Stimulated activated CD4-positive, alpha-beta T cell treated with anti-CD3 and anti-CD28 coated beads, Interleukin-4, amount 100 ng/mL, for 24 hours (primary cell): Measurements from ENCODE around the gene HPGD.
A peak's percentile ranks its signal among the peaks of the same experiment; 100 is the strongest.

Source experiments
- DNase-seq: peaks from one replicate; pipeline ENCODE4 v3.0.0-alpha.2; 2020

The HPGD gene

DNA sequence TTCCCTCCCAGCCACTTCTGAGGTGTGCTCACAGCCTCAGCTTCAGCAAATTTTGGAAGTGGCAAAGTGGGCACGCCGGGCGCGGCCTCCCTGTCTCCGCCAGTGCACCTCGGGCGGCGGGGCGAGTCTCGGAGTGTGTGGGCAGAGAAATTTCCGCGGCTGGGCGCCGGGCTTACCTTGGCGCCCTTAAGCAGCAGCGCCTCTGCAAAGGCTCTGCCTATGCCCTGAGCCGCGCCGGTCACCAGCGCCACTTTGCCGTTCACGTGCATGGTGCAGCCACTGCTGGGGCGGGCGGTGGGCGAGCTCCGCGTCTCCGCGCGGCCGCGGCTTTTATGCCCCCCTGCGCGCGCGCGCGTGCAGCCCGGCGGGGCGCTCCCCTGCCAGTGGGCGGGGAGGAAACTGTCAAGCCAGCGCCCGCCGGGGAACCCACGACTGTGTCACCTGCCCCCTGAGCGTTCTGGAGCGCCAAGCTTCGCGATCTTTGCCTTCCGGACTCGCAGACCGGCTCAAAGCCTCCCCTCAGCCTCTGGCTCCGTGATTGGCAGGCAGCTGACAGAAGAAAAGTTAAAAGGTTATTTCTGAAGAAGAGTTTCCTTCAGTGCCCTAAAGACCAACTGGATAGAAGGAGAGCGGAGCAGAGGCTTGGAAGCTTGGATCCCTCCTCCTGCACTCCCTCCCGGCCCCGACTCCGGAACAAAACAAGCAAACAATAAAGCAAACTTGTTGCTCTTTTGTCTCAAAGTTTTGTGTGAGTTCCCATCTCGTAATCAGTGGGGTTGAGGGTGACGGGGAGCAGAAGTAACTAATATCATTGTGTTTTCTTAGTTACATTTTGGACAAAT, at the start of gene HPGD:
TSS of gene HPGD (minus strand) at position 306 of the 842 bp plus-strand sequence. CDS start at position 269, 37 bp downstream.
- peak; percentile 42 for DNase-seq

DNA sequence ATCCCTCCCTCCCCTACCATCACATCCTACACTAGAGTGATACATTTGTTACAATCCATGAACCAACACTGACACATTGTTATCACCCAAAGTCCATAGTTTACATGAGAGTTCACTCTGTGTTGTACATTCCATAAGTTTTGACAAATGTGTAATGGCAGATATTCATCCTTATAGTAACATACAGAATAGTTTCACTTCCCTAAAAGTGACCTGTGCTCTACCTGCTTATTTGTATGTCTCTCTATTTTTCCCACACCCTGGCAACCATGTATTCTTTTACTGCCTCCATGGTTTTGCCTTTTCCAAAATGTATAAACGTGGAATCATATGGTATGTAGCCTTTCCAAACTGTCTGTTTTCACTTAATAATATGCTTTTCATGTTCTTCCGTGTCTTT, 42.2 kb upstream of the HPGD start:
- no peak for DNase-seq

- no peak for DNase-seq
Measured at GRCh38 chr4:174563399-174563798, 41.1 kb upstream of the HPGD start.

- no peak for DNase-seq
Measured at GRCh38 chr4:174561560-174561959, 39.3 kb upstream of the HPGD start.

GRCh38 chr4:174559894-174560293, 37.6 kb upstream of the HPGD start:
- no peak for DNase-seq

DNA sequence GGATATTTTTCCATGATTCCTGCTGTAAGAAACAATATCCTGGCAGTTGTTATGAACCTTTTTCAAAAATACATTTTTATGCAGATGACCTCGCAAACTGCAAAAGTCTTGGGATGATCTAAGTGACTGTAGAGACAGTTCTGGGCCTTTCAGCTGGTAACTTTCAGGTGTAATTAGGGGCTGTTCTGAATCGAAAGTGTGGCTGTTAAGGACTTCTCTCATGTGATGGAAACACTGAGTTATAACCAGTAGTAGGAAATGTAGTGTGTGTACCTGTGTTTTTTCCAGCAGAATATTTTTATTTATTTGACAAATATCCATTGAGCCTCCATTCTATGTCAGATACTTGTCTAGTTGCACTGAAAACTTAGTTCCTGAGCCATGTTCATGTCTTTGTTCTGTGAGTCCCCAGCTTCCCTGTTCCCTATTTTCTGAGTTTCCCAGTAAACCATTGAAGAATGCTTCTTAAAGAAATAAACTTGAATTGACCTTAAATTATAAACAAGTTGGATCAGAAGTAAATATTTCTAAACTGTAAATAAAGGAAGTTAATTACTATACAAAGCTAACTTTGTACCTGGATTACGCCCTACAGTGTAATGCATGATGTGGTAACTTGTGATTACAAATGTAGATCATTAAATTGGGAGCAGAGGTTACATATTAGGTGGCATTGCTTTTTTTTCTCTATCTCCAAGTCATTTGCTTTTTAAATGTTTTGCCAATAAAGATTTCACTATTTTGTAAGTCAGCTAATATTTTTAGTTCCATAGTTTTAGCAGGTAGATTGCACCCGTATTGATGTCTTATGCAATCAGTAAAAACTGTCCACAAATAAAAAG, 33.7 kb upstream of the HPGD start:
- DNase-seq = no peak

DNA sequence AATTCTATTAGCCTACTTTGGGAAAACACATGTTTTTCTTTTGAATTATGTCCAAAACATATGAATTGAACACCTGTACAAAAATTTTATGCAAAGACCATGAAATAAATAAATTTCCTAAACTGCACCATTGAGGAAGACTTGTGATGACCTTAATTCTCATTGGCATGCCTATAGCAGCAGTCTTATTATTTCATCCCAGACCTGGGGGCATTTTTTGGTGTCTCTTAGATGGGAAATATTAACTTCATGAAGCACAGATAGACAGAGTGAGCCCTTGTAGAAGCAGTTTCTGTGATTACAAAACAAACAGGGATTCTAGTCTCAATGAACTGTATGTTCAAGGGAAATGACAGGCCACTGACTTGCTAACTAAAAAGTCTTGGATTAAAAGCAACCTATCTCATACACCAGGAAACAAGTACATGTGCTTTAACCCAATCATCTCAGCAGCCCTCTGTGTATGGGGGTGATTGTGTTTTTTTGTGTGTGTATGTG, 32.0 kb upstream of the HPGD start:
- DNase-seq = no peak

GRCh38 chr4:174553828-174554227, 31.5 kb upstream of the HPGD start:
- no peak for DNase-seq

DNA sequence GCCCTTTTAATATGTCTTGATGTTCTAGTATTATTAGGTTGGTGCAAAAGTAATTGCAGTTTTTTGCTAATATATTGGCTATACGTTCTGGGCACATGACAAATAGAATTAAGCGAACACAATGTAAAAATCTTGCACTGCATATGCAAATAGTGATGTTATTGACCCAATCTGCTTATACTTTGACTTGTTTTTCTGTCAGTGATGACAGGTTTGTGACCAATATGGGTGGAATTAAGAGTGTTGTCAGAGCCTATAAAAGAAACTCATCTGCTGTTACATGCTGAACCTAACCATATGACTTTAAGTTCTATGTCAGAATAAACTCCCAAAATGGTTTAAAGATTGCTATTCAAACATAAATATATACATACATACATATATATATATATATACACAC, 30.7 kb upstream of the HPGD start:
- no peak for DNase-seq

- DNase-seq = no peak
Measured at GRCh38 chr4:174550541-174550940, 28.3 kb upstream of the HPGD start.

GRCh38 chr4:174549721-174550120, 27.4 kb upstream of the HPGD start:
- no peak for DNase-seq

GRCh38 chr4:174545268-174545667, 23.0 kb upstream of the HPGD start:
- no peak for DNase-seq

GRCh38 chr4:174544496-174544895, 22.2 kb upstream of the HPGD start:
- DNase-seq = no peak

- DNase-seq = no peak
Measured at GRCh38 chr4:174540175-174540574, 17.9 kb upstream of the HPGD start.

DNA sequence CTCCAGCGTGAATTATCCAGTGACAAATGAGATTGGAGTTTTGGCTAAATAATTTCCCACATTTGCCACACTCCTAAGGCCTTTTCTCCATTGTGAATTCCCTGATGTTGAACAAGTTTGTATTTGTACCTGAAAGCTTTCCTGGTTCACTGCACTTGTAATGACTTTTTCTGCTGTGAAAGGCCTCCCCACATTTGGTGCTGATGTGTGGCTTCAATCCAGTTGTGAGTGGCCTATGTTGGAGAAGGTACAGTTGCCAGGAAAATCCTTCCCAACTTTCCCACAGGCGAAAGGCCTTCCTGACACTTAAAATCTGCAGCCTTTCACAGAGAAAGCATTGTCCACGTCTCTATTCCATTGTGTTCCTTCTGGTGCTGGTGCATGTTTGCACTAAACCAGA, 17.3 kb upstream of the HPGD start:
- no peak for DNase-seq

DNA sequence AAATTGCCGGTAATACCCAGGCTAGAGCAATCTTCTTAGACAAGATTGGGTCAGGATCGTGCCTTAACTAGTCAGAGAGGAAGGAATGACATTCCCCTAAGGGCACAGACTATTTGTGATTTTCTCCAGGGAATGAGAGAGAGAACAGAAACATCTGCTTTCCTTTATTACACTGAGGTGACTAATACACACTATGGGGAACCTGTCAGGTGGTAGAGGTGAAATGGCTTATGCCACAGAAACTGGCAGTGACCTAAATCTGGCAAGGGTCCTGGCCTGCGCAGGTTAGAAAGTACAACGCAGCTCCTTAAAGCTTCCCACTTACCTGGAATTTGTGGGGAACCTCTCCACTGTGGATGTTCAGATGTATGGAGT, 16.6 kb upstream of the HPGD start:
- DNase-seq = no peak

GRCh38 chr4:174538123-174538875, 16.0 kb upstream of the HPGD start:
- DNase-seq = no peak

- DNase-seq = no peak
Measured at GRCh38 chr4:174537634-174538033, 15.3 kb upstream of the HPGD start.

GRCh38 chr4:174534461-174534860, 12.2 kb upstream of the HPGD start:
- no peak for DNase-seq

GRCh38 chr4:174532445-174532844, 10.2 kb upstream of the HPGD start:
- no peak for DNase-seq

DNA sequence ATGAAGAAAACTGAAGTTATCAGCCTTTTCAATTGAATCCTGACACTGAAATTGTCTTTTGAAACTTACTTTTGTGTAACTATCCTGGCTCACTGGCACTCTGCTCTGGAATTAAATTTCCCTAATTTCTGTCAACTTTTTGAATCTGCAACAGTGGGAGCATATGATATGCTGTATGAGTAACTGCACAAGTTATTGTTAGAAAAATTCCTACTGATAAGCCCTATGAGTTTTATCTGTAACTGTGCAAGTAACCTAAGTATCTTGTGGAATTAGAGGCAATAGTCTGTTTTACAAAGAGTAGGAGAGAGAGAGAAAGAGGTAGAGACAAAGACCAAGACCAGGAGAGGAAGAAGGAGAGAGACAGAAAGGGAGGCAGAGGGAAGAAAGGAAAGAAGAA, 9.2 kb upstream of the HPGD start:
- DNase-seq = no peak

DNA sequence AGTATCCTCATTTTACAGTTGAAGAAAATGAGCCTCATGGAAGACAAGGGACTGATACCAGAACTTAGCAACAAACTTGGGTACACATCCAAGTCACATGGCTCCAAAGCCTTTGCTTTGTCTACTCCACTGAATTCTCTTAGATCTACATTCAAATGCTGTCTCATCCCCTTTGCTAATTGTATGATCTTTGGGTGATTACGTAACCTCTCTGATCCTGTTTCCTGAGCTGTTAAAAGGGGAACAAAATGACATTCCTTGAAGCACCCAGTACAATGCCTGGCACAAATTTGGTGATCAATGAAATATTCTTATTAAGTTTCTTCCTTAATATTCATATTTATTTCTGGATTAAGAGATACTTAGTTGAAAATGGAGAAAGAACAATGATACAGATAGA, 5.9 kb upstream of the HPGD start:
- DNase-seq = no peak

- no peak for DNase-seq
Measured at GRCh38 chr4:174526731-174527130, 4.4 kb upstream of the HPGD start.
